AG10803 (cell line): Measurements from ENCODE around the gene STRA8.
A peak's percentile ranks its signal among the peaks of the same experiment; 100 is the strongest.

Experiments used
- DNase-seq: peaks from one replicate; pipeline ENCODE4 v3.0.0; 2010; ENCODE audit warnings: low read depth
- H3K4me3 ChIP-seq: 2 replicates; pipeline ENCODE4 v1.5.1; 2011; ENCODE audit warnings: mild to moderate bottlenecking, low read length, control low read depth
- TF ChIP-seq, protein P1 (sequence below): conservative IDR thresholded peaks from 2 replicates; pipeline ENCODE4 v1.5.1; 2011; ENCODE audit warnings: mild to moderate bottlenecking, low read length, control low read depth, inconsistent platforms

STRA8 gene

DNA sequence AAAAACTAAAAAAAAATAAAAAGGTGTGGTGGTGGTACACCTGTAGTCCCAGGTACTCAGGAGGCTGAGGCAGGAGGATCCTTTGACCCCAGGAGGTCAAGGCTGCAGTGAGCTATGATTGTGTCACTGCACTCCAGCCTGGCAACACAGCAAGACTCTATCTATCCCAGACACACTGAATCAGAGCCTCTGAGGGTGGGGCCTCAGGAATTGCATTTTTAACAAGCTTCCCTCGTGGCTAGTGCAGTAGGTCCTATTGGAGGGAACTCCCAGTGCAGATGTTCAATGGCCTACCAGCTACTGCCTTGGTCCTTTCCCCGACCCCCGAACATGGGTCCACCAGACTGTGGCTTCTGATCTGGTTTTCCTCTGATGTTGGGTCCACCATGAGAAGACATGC lies 14.9 kb downstream of the STRA8 start:
- TF ChIP-seq, protein P1, sequence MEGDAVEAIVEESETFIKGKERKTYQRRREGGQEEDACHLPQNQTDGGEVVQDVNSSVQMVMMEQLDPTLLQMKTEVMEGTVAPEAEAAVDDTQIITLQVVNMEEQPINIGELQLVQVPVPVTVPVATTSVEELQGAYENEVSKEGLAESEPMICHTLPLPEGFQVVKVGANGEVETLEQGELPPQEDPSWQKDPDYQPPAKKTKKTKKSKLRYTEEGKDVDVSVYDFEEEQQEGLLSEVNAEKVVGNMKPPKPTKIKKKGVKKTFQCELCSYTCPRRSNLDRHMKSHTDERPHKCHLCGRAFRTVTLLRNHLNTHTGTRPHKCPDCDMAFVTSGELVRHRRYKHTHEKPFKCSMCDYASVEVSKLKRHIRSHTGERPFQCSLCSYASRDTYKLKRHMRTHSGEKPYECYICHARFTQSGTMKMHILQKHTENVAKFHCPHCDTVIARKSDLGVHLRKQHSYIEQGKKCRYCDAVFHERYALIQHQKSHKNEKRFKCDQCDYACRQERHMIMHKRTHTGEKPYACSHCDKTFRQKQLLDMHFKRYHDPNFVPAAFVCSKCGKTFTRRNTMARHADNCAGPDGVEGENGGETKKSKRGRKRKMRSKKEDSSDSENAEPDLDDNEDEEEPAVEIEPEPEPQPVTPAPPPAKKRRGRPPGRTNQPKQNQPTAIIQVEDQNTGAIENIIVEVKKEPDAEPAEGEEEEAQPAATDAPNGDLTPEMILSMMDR = no peak
- DNase-seq = no peak
- H3K4me3 ChIP-seq = no peak overlapping the region

GRCh38 chr7:135251496-135252391 lies 18.1 kb downstream of the STRA8 start:
- TF ChIP-seq, protein P1 = no peak
- no peak overlapping the region for H3K4me3 ChIP-seq
- DNase-seq = no peak

- peak; percentile 72 for DNase-seq
- TF ChIP-seq, protein P1 = no peak
- no peak overlapping the region for H3K4me3 ChIP-seq
Measured at GRCh38 chr7:135253851-135254771, 20.5 kb downstream of the STRA8 start.

DNA sequence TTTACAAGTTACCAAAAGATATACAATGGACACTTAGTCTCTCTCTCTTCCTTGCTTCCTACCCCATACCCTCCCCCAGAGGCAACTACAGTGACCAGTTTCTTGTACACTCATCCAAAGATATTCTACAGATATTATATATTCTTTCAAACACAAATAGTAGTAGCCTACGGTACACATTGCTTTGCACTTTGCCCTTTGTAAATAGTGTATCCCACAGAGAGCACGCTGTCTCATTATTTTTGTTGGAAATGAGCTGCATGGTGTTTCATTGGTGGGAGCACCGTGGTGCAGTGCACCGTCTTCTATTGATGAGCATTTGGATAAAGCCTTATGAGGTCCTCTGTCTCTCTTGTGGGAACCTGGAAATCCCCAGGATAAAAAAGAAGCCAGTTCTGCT lies 24.2 kb downstream of the STRA8 start:
- TF ChIP-seq, protein P1 = no peak
- H3K4me3 ChIP-seq = no peak overlapping the region
- DNase-seq = no peak

DNA sequence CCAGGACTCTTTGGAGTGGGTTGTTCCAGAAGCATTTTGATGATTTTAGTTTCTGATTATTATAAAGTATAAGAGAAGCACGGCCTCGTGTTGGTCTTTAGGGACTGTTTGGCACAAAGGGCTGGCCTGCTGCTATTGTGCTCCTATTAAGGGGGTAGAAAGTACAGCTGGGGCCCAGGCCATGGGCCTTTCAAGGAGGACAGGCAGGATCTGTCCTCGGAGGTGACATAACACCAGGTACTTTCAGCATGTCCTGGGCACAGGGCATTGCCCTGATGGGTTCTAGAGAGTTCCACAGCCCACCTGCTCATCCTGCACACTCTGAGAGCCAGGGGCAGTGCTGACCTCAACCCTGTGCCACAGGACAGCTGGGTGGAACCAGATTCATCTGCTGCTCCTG lies 24.9 kb downstream of the STRA8 start:
- TF ChIP-seq, protein P1 = no peak
- no peak for DNase-seq
- no peak overlapping the region for H3K4me3 ChIP-seq

- DNase-seq = no peak
- TF ChIP-seq, protein P1 = no peak
Measured at GRCh38 chr7:135259702-135260101, 26.1 kb downstream of the STRA8 start.

More at GRCh38 chr7:135259702-135260101, 26.1 kb downstream of the STRA8 start:
- no peak overlapping the region for H3K4me3 ChIP-seq
